ENCODE results near the gene CHCHD6.

The CHCHD6 gene

GRCh38 chr3:127002195-127003174, 298.4 kb downstream of the CHCHD6 start:
- Histone ChIP-seq H3K9ac (no peak overlapping the region), H3K4me2 (ENCODE audit: low read length) (no peak overlapping the region), H2AFZ (peak overlapping the region; percentile 30), H3K27ac (peak overlapping the region; percentile 66), H3K36me3 (ENCODE audit: control insufficient read depth, insufficient read depth, low read length) (no peaks in the 10 kb centered on the region), H3K4me1 (peaks cover 33% of the 10 kb centered on the region), H3K79me2 (peaks cover 46% of the 10 kb centered on the region), H3K27me3 (ENCODE audit: control insufficient read depth, insufficient read depth, low read length) (no peaks in the 10 kb centered on the region), H3K4me3 (ENCODE audit: low read depth, low read length) (no peak overlapping the region), H3K9me3 (ENCODE audit: control insufficient read depth, low read length) (no peaks in the 10 kb centered on the region)
- TF ChIP-seq CTCF (IDR thresholded peaks at IDR 0.05) = peak; percentile 67

GRCh38 chr3:127003175-127003555, 299.1 kb downstream of the CHCHD6 start:
- no peak for TF ChIP-seq CTCF (IDR thresholded peaks at IDR 0.05)
- H3K4me2 ChIP-seq (ENCODE audit: low read length) = no peak overlapping the region
- no peak overlapping the region for H3K4me3 ChIP-seq (ENCODE audit: low read depth, low read length)
- no peaks in the 10 kb centered on the region for H3K36me3 ChIP-seq (ENCODE audit: control insufficient read depth, insufficient read depth, low read length)
- H3K9me3 ChIP-seq (ENCODE audit: control insufficient read depth, low read length) = no peaks in the 10 kb centered on the region
- no peak overlapping the region for H3K27ac ChIP-seq
- H2AFZ ChIP-seq = no peak overlapping the region
- H3K27me3 ChIP-seq (ENCODE audit: control insufficient read depth, insufficient read depth, low read length) = no peaks in the 10 kb centered on the region
- H3K4me1 ChIP-seq = peaks cover 26% of the 10 kb centered on the region
- peaks cover 39% of the 10 kb centered on the region for H3K79me2 ChIP-seq
- H3K9ac ChIP-seq = no peak overlapping the region

GRCh38 chr3:127003601-127004280, 299.7 kb downstream of the CHCHD6 start:
- H3K27ac ChIP-seq = no peak overlapping the region
- no peak overlapping the region for H2AFZ ChIP-seq
- no peaks in the 10 kb centered on the region for H3K9me3 ChIP-seq (ENCODE audit: control insufficient read depth, low read length)
- no peak overlapping the region for H3K4me2 ChIP-seq (ENCODE audit: low read length)
- no peaks in the 10 kb centered on the region for H3K36me3 ChIP-seq (ENCODE audit: control insufficient read depth, insufficient read depth, low read length)
- no peak overlapping the region for H3K4me3 ChIP-seq (ENCODE audit: low read depth, low read length)
- peaks cover 20% of the 10 kb centered on the region for H3K4me1 ChIP-seq
- peaks cover 36% of the 10 kb centered on the region for H3K79me2 ChIP-seq
- TF ChIP-seq CTCF (IDR thresholded peaks at IDR 0.05) = no peak
- H3K27me3 ChIP-seq (ENCODE audit: control insufficient read depth, insufficient read depth, low read length) = no peaks in the 10 kb centered on the region
- no peak overlapping the region for H3K9ac ChIP-seq

GRCh38 chr3:127004641-127005397, 300.8 kb downstream of the CHCHD6 start:
- TF ChIP-seq CTCF (IDR thresholded peaks at IDR 0.05) = no peak
- Histone ChIP-seq H3K36me3 (ENCODE audit: control insufficient read depth, insufficient read depth, low read length) (no peaks in the 10 kb centered on the region), H3K9me3 (ENCODE audit: control insufficient read depth, low read length) (no peaks in the 10 kb centered on the region), H2AFZ (no peak overlapping the region), H3K4me2 (ENCODE audit: low read length) (no peak overlapping the region), H3K4me3 (ENCODE audit: low read depth, low read length) (no peak overlapping the region), H3K9ac (no peak overlapping the region), H3K27me3 (ENCODE audit: control insufficient read depth, insufficient read depth, low read length) (no peaks in the 10 kb centered on the region), H3K4me1 (peaks cover 16% of the 10 kb centered on the region), H3K27ac (no peak overlapping the region), H3K79me2 (peaks cover 27% of the 10 kb centered on the region)
